Muscle layer of duodenum (tissue), 2 donors: ENCODE results near the gene CXXC4.

Experiments used
- H3K27ac ChIP-seq: one replicate; pipeline ENCODE4 v1.7.0; 2013; ENCODE audit warnings: mild to moderate bottlenecking, low read length
- H3K27me3 ChIP-seq: one replicate; pipeline ENCODE4 v1.7.0; 2013; ENCODE audit warnings: low read depth, mild to moderate bottlenecking, control low read depth, low read length
- H3K36me3 ChIP-seq, 2 donors: one replicate each; pipeline ENCODE4 v1.7.0; 2013; ENCODE audit warnings: low read length in 2 of 2, control low read depth in 1 of 2, mild to moderate bottlenecking in 1 of 2; ENCODE audit not compliant: insufficient read depth in 2 of 2, control insufficient read depth in 1 of 2
- H3K4me1 ChIP-seq, 2 donors: one replicate each; pipeline ENCODE4 v1.7.0; 2013; ENCODE audit warnings: low read length in 2 of 2, mild to moderate bottlenecking in 2 of 2, control low read depth in 1 of 2, moderate library complexity in 1 of 2; ENCODE audit not compliant: insufficient read depth in 2 of 2, control insufficient read depth in 1 of 2
- H3K4me3 ChIP-seq, 2 donors: one replicate each; pipeline ENCODE4 v1.7.0; 2013; ENCODE audit warnings: low read length in 2 of 2, low read depth in 1 of 2, mild to moderate bottlenecking in 1 of 2
- H3K9me3 ChIP-seq, 2 donors: one replicate each; pipeline ENCODE4 v1.7.0; 2013; ENCODE audit warnings: low read length in 2 of 2, control low read depth in 1 of 2, mild to moderate bottlenecking in 1 of 2; ENCODE audit not compliant: control insufficient read depth in 1 of 2
- donor health status: healthy.

The CXXC4 gene

GRCh38 chr4:104488151-104488550 is 6.5 kb downstream of the CXXC4 start:
- Histone ChIP-seq H3K9me3 (no peaks in the 10 kb centered on the region), H3K4me3 (no peak overlapping the region), H3K36me3 (no peaks in the 10 kb centered on the region), H3K4me1 (peaks cover 4 to 13% of the 10 kb centered on the region in 2 donors), H3K27ac (no peak overlapping the region), H3K27me3 (no peaks in the 10 kb centered on the region)

GRCh38 chr4:104486716-104487504 is 7.8 kb downstream of the CXXC4 start:
- Histone ChIP-seq H3K9me3 (no peaks in the 10 kb centered on the region), H3K27me3 (no peaks in the 10 kb centered on the region), H3K27ac (no peak overlapping the region), H3K36me3 (no peaks in the 10 kb centered on the region), H3K4me1 (peaks cover 0 to 8% of the 10 kb centered on the region in 2 donors), H3K4me3 (no peak overlapping the region)

- Histone ChIP-seq H3K36me3 (no peaks in the 10 kb centered on the region), H3K27me3 (no peaks in the 10 kb centered on the region), H3K4me3 (no peak overlapping the region), H3K27ac (no peak overlapping the region), H3K9me3 (no peaks in the 10 kb centered on the region), H3K4me1 (no peaks in the 10 kb centered on the region)
Measured at GRCh38 chr4:104475652-104476051, 19.0 kb downstream of the CXXC4 start.

- H3K27me3 ChIP-seq, result no peaks in the 10 kb centered on the region
- H3K4me1 ChIP-seq, result no peaks in the 10 kb centered on the region
- H3K27ac ChIP-seq, result no peak overlapping the region
- H3K4me3 ChIP-seq, result no peak overlapping the region
- no peaks in the 10 kb centered on the region for H3K36me3 ChIP-seq
- H3K9me3 ChIP-seq, result no peaks in the 10 kb centered on the region
Measured at GRCh38 chr4:104472766-104473165, 21.9 kb downstream of the CXXC4 start.

GRCh38 chr4:104470770-104471169 is 23.9 kb downstream of the CXXC4 start:
- Histone ChIP-seq H3K27me3 (no peaks in the 10 kb centered on the region), H3K4me3 (no peak overlapping the region), H3K4me1 (no peaks in the 10 kb centered on the region), H3K36me3 (no peaks in the 10 kb centered on the region), H3K27ac (no peak overlapping the region), H3K9me3 (no peaks in the 10 kb centered on the region)

GRCh38 chr4:104469794-104470193 is 24.9 kb downstream of the CXXC4 start:
- Histone ChIP-seq H3K27me3 (no peaks in the 10 kb centered on the region), H3K27ac (no peak overlapping the region), H3K9me3 (no peaks in the 10 kb centered on the region), H3K4me1 (no peaks in the 10 kb centered on the region), H3K36me3 (no peaks in the 10 kb centered on the region), H3K4me3 (no peak overlapping the region)

- Histone ChIP-seq H3K4me3 (no peak overlapping the region), H3K9me3 (no peaks in the 10 kb centered on the region), H3K36me3 (no peaks in the 10 kb centered on the region), H3K27ac (no peak overlapping the region), H3K4me1 (no peaks in the 10 kb centered on the region), H3K27me3 (no peaks in the 10 kb centered on the region)
Measured at GRCh38 chr4:104465619-104466018, 29.1 kb downstream of the CXXC4 start.

- Histone ChIP-seq H3K36me3 (no peaks in the 10 kb centered on the region), H3K4me3 (no peak overlapping the region), H3K27ac (no peak overlapping the region), H3K27me3 (no peaks in the 10 kb centered on the region), H3K9me3 (no peaks in the 10 kb centered on the region), H3K4me1 (no peaks in the 10 kb centered on the region)
Measured at GRCh38 chr4:104465201-104465600, 29.5 kb downstream of the CXXC4 start.

- Histone ChIP-seq H3K36me3 (no peaks in the 10 kb centered on the region), H3K4me1 (no peaks in the 10 kb centered on the region), H3K27ac (no peak overlapping the region), H3K4me3 (no peak overlapping the region), H3K27me3 (no peaks in the 10 kb centered on the region), H3K9me3 (no peaks in the 10 kb centered on the region)
Measured at GRCh38 chr4:104462641-104463040, 32.1 kb downstream of the CXXC4 start.

GRCh38 chr4:104457308-104457981 is 37.2 kb downstream of the CXXC4 start:
- H3K27ac ChIP-seq, result no peak overlapping the region
- H3K27me3 ChIP-seq, result no peaks in the 10 kb centered on the region
- H3K36me3 ChIP-seq, result no peaks in the 10 kb centered on the region
- no peaks in the 10 kb centered on the region for H3K4me1 ChIP-seq
- H3K9me3 ChIP-seq, result no peaks in the 10 kb centered on the region
- no peak overlapping the region for H3K4me3 ChIP-seq

GRCh38 chr4:104451573-104451972 is 43.1 kb downstream of the CXXC4 start:
- no peaks in the 10 kb centered on the region for H3K9me3 ChIP-seq

More at GRCh38 chr4:104451573-104451972, 43.1 kb downstream of the CXXC4 start:
- no peaks in the 10 kb centered on the region for H3K36me3 ChIP-seq
- no peaks in the 10 kb centered on the region for H3K4me1 ChIP-seq
- H3K27me3 ChIP-seq, result no peaks in the 10 kb centered on the region
- no peak overlapping the region for H3K27ac ChIP-seq
- no peak overlapping the region for H3K4me3 ChIP-seq
